DND-41 (cell line): ENCODE measurements around the gene MGA.
"Not testable (repeated sequence)": the region's sequence is repeated elsewhere in the genome, so short reads cannot be mapped to it uniquely, and the experiment has no call there.

ENCODE experiments used
- ATAC-seq: fragments of 200-7000 bp; cut with Tn5 transposase; 3 replicates; pipeline ENCODE4 v1.9.1; 2021; ENCODE audit warnings: low read depth; ENCODE audit not compliant: insufficient read depth
- DNase-seq: peaks from one replicate; pipeline ENCODE4 v3.0.0-alpha.2; 2020
- H2AFZ ChIP-seq: 2 replicates; pipeline ENCODE4 v1.6.0; 2012; ENCODE audit warnings: low read depth, low read length
- H3K27ac ChIP-seq: 2 replicates; pipeline ENCODE4 v1.5.1; 2012; ENCODE audit warnings: low read length, inconsistent platforms
- H3K27me3 ChIP-seq: fragments of 200-600 bp; sonication (generic); 2 replicates; pipeline ENCODE4 v1.6.0; 2012; ENCODE audit warnings: low read length, mild to moderate bottlenecking, inconsistent platforms; ENCODE audit not compliant: insufficient read depth, poor library complexity
- H3K36me3 ChIP-seq: 2 replicates; pipeline ENCODE4 v1.5.1; 2012; ENCODE audit warnings: low read length, inconsistent platforms; ENCODE audit not compliant: insufficient read depth
- H3K4me1 ChIP-seq: 2 replicates; pipeline ENCODE4 v1.5.1; 2012; ENCODE audit warnings: mild to moderate bottlenecking, low read length; ENCODE audit not compliant: insufficient read depth
- H3K4me2 ChIP-seq: 2 replicates; pipeline ENCODE4 v1.6.0; 2012; ENCODE audit warnings: mild to moderate bottlenecking, moderate library complexity, low read length, inconsistent platforms; ENCODE audit not compliant: insufficient read depth
- H3K4me3 ChIP-seq, 2 experiments: fragments of 200-600 bp in 1 of 2; shearing (Covaris generic) in 1 of 2; 2 replicates each; pipeline ENCODE4 v1.5.1; 2012 to 2016; ENCODE audit warnings: inconsistent platforms in 2 of 2, low read length in 2 of 2, mild to moderate bottlenecking in 2 of 2, low read depth in 1 of 2, moderate library complexity in 1 of 2
- H3K79me2 ChIP-seq: 2 replicates; pipeline ENCODE4 v1.6.0; 2012; ENCODE audit warnings: low read length, inconsistent platforms; ENCODE audit not compliant: insufficient read depth
- H3K9ac ChIP-seq: 2 replicates; pipeline ENCODE4 v1.6.0; 2012; ENCODE audit warnings: low read depth, mild to moderate bottlenecking, inconsistent platforms, low read length, moderate library complexity
- H3K9me3 ChIP-seq: 2 replicates; pipeline ENCODE4 v1.5.1; 2012; ENCODE audit warnings: low read length, moderate library complexity, mild to moderate bottlenecking, inconsistent platforms; ENCODE audit not compliant: insufficient read depth, severe bottlenecking
- H4K20me1 ChIP-seq: 2 replicates; pipeline ENCODE4 v1.6.0; 2012; ENCODE audit warnings: low read length; ENCODE audit not compliant: insufficient read depth
- CTCF ChIP-seq: IDR thresholded peaks from 2 replicates; pipeline ENCODE4 v1.5.1; 2012; ENCODE audit warnings: borderline replicate concordance, low read length, moderate library complexity, mild to moderate bottlenecking; ENCODE audit not compliant: poor library complexity, severe bottlenecking; ENCODE audit errors: extremely low read depth
- EZH2 ChIP-seq: IDR thresholded peaks from 3 replicates; pipeline ENCODE4 v1.6.1; 2012; ENCODE audit warnings: borderline replicate concordance, low read depth, mild to moderate bottlenecking, moderate library complexity, low read length, inconsistent platforms; ENCODE audit not compliant: severe bottlenecking

Gene MGA

GRCh38 chr15:41730543-41730942 lies 70.3 kb downstream of the MGA start:
- H3K79me2 ChIP-seq: no peaks in the 10 kb centered on the region
- no peaks in the 10 kb centered on the region for H3K4me1 ChIP-seq
- DNase-seq: no peak
- ATAC-seq: no peak
- H3K27ac ChIP-seq: no peak overlapping the region
- TF ChIP-seq CTCF: no peak
- H3K27me3 ChIP-seq: no peaks in the 10 kb centered on the region
- no peak overlapping the region for H3K4me2 ChIP-seq
- H3K9ac ChIP-seq: no peak overlapping the region
- H3K4me3 ChIP-seq: no peak overlapping the region
- peaks cover 25% of the 10 kb centered on the region for H3K36me3 ChIP-seq
- no peaks in the 10 kb centered on the region for H4K20me1 ChIP-seq
- H3K9me3 ChIP-seq: no peaks in the 10 kb centered on the region
- H2AFZ ChIP-seq: no peak overlapping the region

GRCh38 chr15:41732483-41732882 lies 72.3 kb downstream of the MGA start:
- H3K9ac ChIP-seq: no peak overlapping the region
- ATAC-seq: no peak
- no peaks in the 10 kb centered on the region for H3K27me3 ChIP-seq
- no peaks in the 10 kb centered on the region for H4K20me1 ChIP-seq
- no peak overlapping the region for H3K4me2 ChIP-seq
- DNase-seq: no peak
- H3K79me2 ChIP-seq: no peaks in the 10 kb centered on the region
- no peak overlapping the region for H2AFZ ChIP-seq
- TF ChIP-seq CTCF: no peak
- TF ChIP-seq EZH2: no peak
- H3K9me3 ChIP-seq: no peaks in the 10 kb centered on the region
- no peak overlapping the region for H3K27ac ChIP-seq
- no peak overlapping the region for H3K4me3 ChIP-seq
- peaks cover 39% of the 10 kb centered on the region for H3K36me3 ChIP-seq
- H3K4me1 ChIP-seq: no peaks in the 10 kb centered on the region

- ATAC-seq: no peak
- Histone ChIP-seq H3K36me3 (peaks cover 44% of the 10 kb centered on the region), H3K9ac (no peak overlapping the region), H3K4me1 (no peaks in the 10 kb centered on the region), H3K4me3 (no peak overlapping the region), H3K79me2 (no peaks in the 10 kb centered on the region), H3K27me3 (no peaks in the 10 kb centered on the region), H4K20me1 (no peaks in the 10 kb centered on the region), H3K9me3 (no peaks in the 10 kb centered on the region), H2AFZ (no peak overlapping the region), H3K27ac (no peak overlapping the region), H3K4me2 (no peak overlapping the region)
- no peak for TF ChIP-seq EZH2
- TF ChIP-seq CTCF: no peak
- DNase-seq: no peak
Measured at GRCh38 chr15:41734079-41734478, 73.9 kb downstream of the MGA start.

- no peak for ATAC-seq
- Histone ChIP-seq H3K4me1 (no peaks in the 10 kb centered on the region), H3K79me2 (no peaks in the 10 kb centered on the region), H3K4me3 (no peak overlapping the region), H3K9me3 (no peaks in the 10 kb centered on the region), H2AFZ (no peak overlapping the region), H3K4me2 (no peak overlapping the region), H3K36me3 (peaks cover 44% of the 10 kb centered on the region), H3K27ac (no peak overlapping the region), H4K20me1 (no peaks in the 10 kb centered on the region), H3K9ac (no peak overlapping the region), H3K27me3 (no peaks in the 10 kb centered on the region)
- DNase-seq: no peak
- TF ChIP-seq CTCF (no peak), EZH2 (no peak)
Measured at GRCh38 chr15:41735046-41735445, 74.8 kb downstream of the MGA start.

GRCh38 chr15:41735492-41735891 lies 75.3 kb downstream of the MGA start:
- DNase-seq: not testable (repeated sequence)
- H3K36me3 ChIP-seq: peaks cover 45% of the 10 kb centered on the region

More at GRCh38 chr15:41735492-41735891, 75.3 kb downstream of the MGA start:
- not testable (repeated sequence) for H3K4me2 ChIP-seq, H3K9me3 ChIP-seq, H3K27ac ChIP-seq, H3K9ac ChIP-seq, ATAC-seq, H3K79me2 ChIP-seq, H4K20me1 ChIP-seq, H3K27me3 ChIP-seq, H2AFZ ChIP-seq, H3K4me3 ChIP-seq, H3K4me1 ChIP-seq
